Ishikawa (cell line): ENCODE measurements around the gene MATN4.

Experiments
- EGR1 ChIP-seq: IDR thresholded peaks from 2 replicates; pipeline ENCODE4 v1.6.1; 2012
- EP300 ChIP-seq: IDR thresholded peaks from 2 replicates; pipeline ENCODE4 v1.6.1; 2012; ENCODE audit warnings: borderline replicate concordance
- MAX ChIP-seq: IDR thresholded peaks from 2 replicates; pipeline ENCODE4 v1.6.1; 2012
- NFIC ChIP-seq: IDR thresholded peaks from 2 replicates; pipeline ENCODE4 v1.6.1; 2012
- REST ChIP-seq: IDR thresholded peaks from 2 replicates; pipeline ENCODE4 v1.6.1; 2012; ENCODE audit warnings: low read depth, mild to moderate bottlenecking
- TCF12 ChIP-seq: IDR thresholded peaks from 2 replicates; pipeline ENCODE4 v1.6.1; 2012; ENCODE audit warnings: low read depth
- TEAD4 ChIP-seq: IDR thresholded peaks from 2 replicates; pipeline ENCODE4 v1.6.1; 2012
- TF ChIP-seq, protein P1 (sequence below): IDR thresholded peaks from 2 replicates; pipeline ENCODE4 v1.6.1; 2012

DNA sequence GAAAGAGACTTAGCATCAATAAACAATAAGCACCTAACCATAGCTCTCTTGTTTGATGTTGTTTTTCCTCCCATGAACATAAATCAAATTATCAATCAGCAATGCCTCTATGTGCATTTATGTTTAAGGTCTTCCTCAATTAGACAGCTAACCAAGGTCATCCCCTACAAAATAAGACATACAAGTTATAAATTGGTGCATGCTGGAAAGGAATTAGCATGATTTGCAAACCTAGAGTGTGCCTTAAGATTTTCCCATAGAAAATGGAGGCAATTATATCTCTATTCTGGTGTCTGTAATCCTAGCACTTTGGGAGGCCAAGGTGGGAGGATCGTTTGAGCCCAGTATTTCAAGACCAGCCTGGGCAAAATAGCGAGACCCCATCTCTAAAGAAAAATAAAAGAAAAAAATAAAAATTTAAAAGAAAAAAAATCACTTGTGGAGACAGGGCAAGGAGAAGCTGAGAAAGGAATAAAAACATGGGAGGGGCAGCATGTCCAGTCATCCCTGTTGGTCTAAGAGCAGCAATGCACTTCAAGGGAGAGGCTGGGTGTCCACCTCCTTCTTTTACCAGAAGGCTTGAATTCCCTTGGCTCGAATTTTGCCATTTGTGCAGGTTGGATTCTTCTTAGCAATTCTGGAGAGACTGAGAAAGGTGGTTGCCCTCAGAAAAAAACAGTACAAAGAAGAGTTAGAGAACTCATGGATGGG is 44.4 kb downstream of the MATN4 start:
- TF ChIP-seq EGR1: no peak
- no peak for TF ChIP-seq NFIC
- no peak for TF ChIP-seq TEAD4
- TF ChIP-seq, protein P1, sequence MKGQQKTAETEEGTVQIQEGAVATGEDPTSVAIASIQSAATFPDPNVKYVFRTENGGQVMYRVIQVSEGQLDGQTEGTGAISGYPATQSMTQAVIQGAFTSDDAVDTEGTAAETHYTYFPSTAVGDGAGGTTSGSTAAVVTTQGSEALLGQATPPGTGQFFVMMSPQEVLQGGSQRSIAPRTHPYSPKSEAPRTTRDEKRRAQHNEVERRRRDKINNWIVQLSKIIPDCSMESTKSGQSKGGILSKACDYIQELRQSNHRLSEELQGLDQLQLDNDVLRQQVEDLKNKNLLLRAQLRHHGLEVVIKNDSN: no peak
- no peak for TF ChIP-seq MAX
- no peak for TF ChIP-seq REST
- TF ChIP-seq EP300: no peak
- TF ChIP-seq TCF12: no peak
